Gastrocnemius medialis (tissue), 4 donors: Measurements from ENCODE around the gene UNC5C.

ENCODE experiments used
- CTCF ChIP-seq, 5 experiments: fragments of 450-650 bp in 3 of 5; fragments of 200-600 bp in 2 of 5; sonication (generic) in 2 of 5; IDR thresholded peaks in 4 of 5; conservative IDR thresholded peaks in 1 of 5; 1 replicate in 4 of 5; 2 replicates in 1 of 5; pipeline ENCODE4 v1.5.1; 2016 to 2019; ENCODE audit warnings: antibody characterized with exemption in 5 of 5, mild to moderate bottlenecking in 3 of 5, moderate library complexity in 3 of 5
- POLR2A ChIP-seq, 2 donors: fragments of 450-650 bp; IDR thresholded peaks; one replicate each; pipeline ENCODE4 v1.6.1; 2017; ENCODE audit warnings: antibody characterized with exemption in 2 of 2, mild to moderate bottlenecking in 2 of 2, moderate library complexity in 2 of 2

- TF ChIP-seq CTCF (IDR thresholded peaks at IDR 0.05 in 4 of 5, conservative IDR thresholded peaks at IDR 0.05 in 1 of 5) (no peak), POLR2A (IDR thresholded peaks at IDR 0.05) (no peak)
Observed at GRCh38 chr4:95409127-95409526, 139.6 kb downstream of the UNC5C start.
